ENCODE results near the gene SEPTIN11.
A peak's percentile ranks its signal among the peaks of the same experiment; 100 is the strongest.

The SEPTIN11 gene

DNA sequence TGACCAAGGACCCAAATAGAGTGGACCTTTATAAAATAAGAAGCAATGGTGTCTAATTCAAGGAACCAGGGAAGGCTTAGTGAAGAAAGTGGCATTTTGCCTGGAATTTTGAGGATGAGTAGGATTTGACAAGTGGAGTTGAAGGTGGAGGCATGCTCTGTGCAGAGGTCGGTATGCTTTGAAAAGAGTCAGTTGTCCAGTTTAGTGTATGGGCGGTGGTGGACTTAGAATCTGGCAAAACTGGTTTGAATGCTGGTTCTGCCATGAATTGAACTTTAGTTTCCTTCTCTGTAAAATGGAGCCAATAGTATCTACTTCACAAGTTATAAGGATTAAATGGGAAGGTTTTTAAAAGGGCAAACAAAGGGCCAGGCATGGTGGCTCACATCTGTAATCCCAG is 29.7 kb downstream of the SEPTIN11 start:
- DNase-seq (ENCODE audit: low read depth, low spot score), result no peak

DNA sequence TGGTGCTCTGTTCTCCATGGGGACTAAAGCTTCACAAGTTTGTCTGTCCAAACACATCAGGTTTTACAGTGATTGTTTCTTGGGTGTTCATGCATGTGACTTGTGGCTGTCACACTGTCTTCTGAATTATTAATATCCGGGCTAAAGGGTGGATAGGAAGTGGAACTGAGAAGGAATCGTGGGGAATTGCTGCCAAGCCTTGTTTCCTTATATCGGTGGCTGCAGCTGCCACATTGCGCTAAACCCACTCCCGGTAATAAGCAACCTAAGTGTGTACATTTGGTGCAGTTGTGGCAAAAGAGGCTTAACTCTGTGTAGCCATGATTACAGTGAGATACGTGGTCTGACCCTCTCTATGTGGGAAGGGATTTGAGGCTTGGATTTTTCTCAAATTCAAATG is 30.7 kb downstream of the SEPTIN11 start:
- DNase-seq (ENCODE audit: low read depth, low spot score), result no peak

DNA sequence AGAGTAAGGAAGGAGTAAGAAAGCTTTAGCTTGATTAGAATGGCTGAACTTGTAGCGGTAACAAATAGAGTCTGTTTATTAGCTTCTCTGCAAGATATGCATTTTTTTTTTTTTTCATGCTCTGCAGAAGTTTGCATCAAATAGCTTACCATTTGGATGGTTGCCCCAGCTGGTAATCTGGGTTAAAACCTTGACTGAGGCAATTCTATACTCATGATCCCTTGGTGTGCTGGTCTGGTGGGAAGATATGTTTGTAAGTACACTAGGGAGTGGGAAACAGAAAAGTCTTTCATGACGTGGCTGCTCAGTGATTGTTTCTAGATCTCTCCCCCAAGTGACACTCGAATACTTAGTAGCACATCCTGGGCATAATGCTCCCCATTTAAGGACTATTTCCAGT is 32.1 kb downstream of the SEPTIN11 start:
- no peak for DNase-seq (ENCODE audit: low read depth, low spot score)

DNA sequence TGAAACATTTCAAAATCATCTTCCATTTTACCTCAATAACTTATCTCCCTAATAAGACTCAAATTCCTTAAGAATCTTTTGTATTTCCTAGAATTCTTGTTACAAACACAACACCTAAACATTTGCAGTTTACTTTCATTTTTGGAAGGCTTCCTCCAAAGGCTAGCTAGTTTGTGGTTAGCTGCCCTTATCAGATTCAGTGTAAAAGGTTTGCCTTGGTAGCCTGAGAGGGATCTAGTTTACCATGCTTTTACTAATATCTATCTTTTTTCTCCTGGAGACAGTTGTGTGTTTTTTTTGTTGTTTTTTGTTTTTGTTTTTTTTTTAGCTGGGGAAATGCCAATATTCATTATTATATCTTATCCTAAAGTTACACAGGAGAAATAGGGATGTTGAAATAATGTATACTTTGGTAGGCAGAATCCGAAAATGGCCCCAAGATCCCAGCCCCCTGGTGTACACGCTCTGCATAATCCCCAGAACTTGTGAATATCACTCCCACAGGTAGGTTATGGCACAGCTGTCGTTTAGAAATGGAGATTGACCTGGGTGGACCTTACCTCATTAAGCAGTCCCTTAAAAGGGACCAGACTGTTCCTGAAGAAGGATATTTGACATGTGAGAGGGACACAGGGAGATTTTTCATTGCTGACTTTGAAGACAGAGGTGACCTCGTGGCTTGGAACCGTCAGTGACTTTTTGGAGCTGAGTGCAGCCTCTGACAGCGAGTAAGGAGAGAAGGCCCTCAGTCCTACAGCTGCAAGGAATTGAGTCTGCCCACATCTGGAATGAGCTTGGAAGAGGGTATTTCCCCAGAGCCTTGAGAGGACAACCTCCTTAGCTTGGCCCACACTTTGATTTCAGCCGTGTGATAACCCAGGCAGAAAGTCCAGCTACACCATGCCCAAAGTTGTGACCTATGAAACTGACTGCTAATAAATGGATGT is 33.4 kb downstream of the SEPTIN11 start:
- no peak for DNase-seq (ENCODE audit: low read depth, low spot score)

DNA sequence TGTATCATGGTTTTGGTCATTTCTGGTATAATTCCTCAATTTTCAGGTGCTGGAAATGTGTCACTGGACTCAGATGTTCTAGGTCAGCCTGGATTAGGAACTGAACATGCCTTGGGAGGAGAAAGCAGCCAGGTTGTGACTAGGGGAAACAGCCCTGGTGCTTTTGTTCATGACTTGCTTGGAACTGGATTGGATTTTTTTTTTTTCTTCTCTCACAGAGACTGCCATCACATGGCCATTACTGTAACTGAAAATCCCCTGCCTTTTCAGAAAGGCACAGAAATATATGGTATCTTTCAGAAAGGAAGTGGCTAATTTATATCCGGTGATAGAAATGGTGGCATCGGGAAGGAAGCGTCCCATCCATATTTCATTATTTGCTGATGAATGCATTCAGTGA is 34.6 kb downstream of the SEPTIN11 start:
- no peak for DNase-seq (ENCODE audit: low read depth, low spot score)

DNA sequence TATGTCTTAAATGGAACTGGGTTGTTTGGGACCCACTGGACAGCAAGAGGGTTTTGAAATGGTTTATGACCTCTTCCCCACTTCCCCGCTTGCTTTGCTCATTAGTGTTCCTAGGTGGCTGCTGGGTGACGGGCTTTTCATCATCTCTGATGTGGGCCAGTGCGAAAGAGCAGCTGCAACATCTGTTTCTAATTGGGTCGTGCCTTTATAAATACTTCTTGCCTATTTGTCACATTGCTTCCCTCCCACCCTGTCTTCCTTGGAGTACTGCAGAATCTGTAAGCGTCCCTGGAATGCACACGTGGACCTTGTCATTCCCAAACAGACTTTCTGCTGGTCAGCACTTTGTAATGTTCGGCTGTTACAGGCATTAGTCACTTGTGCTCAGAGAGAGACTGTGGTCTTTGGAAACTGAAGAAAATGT is 35.2 kb downstream of the SEPTIN11 start:
- DNase-seq (ENCODE audit: low read depth, low spot score), result peak; percentile 95

DNA sequence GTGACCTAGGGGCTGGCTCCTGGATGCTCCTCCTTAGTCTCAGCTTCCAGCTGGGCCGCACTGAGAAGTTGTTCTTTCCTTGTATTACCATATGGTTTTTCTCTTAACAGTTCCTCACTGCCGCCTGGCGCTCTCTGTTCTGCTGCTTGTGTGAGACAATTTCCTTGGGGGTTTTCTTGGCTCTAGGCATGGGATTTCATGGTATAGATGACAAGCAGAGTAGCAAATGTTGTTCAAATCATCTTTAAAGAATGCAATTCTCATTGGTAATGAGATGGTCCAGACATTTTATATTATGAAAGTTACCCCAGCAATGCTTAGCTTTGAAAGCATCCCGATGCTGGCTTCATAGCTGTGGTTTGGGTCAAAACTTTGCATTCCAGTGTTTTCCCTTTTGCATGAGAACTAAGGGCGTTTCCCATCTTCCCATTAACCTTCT is 37.6 kb downstream of the SEPTIN11 start:
- DNase-seq (ENCODE audit: low read depth, low spot score), result no peak

DNA sequence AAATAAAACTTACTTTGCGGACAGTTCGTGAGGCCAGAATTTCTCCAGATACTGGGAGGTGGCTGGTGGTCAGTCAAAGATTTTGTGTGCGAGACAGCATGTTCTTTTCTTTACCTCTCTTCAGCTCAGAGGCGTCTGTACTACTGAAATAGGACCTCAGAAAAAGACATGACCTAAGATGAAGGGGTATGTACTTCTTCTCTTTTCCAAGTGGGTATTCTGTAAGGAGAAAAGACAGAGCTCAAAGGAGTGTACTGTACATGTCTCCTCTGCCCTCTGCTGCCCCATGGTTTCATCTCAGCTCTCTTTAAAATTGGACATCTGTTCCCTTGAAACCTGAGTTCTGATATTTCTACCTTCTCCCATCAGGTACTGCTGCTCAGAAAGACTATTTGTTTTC is 38.1 kb downstream of the SEPTIN11 start:
- no peak for DNase-seq (ENCODE audit: low read depth, low spot score)

DNA sequence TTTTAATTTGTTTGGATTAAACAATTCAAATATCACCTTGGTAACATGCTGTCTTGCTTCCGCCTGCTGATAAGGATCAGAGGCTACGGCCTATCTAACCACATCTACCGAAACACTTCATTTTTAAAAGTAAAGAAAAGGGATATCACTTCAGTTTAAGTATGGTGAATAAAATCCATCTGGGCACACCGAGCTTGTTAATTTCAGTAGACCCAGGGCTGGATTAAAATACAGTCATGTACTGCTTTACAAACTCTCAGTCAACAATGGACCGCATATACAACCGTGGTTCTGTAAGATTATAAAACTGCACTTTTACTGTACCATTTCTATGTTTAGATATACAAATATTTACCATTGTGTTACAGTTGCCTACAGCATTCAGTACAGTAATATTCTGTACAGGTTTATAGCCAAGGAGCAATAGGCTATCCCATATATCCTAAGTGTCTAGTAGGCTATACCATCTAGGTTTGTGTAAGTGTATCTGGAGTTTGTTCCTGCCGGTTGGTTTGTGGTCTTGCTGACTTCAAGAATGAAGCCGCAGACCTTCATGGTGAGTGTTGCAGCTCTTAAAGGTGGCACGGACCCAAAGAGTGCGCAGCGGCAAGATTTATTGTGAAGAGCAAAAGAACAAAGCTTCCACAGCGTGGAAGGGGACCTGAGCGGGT is 40.0 kb downstream of the SEPTIN11 start:
- DNase-seq (ENCODE audit: low read depth, low spot score), result no peak

DNA sequence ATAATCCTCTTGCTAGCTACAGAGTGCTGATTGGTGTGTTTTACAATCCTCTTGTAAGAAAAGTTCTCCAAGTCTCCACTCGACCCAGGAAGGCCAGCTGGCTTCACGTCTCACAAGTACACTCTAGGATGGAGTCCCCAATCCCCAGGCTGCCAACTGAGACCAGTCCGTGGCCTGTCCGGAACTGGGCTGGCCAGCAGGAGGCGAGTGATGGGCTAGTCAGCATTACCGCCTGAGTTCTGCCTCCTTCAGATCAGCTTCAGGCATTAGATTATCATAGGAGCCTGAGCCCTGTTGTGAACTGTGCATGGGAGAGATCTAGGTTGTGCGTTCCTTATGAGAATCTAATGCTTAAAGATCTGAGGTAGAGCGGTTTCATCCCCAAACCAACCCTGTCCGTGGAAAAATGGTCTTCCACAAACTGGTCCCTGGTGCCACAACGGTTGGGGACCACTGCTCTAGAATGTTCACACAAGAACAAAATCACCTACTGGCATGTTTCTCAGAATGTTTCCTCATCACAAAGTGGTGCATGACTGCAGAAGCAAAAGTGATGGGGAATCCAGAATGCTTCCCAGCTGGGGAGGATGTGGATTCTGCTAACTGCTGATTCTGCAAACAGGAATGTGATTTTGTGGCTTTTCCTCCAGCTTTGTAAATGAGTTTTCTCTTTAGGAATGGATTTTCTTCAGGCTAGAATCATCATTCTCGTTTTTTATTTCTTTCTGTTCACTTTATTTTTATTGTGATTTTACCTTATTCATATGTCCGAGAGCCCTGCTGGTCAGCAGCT is 40.9 kb downstream of the SEPTIN11 start:
- no peak for DNase-seq (ENCODE audit: low read depth, low spot score)

DNA sequence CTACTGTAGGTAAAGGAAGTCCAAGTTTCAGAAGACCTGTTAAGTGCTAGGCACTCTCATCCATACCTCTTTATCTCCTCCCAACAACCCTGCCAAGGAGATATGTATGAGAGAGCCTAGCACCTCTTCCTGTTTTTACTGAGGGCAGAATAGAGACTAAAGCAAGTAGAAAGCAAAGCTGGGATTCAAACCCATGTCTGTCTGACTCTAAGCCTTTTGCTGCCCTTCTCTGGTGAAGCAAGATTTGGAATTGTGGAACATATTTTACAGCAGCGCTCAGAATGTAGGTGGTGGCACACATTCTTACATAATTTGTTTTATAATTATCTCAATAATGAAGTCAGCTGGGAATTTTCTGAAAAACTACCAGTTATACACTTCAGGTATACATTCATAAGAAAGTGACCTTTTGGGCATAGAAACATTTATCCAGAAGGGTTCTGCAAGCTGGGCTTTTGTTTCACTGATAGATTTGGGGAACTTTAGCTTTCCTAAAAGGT is 41.7 kb downstream of the SEPTIN11 start:
- DNase-seq (ENCODE audit: low read depth, low spot score), result no peak

DNA sequence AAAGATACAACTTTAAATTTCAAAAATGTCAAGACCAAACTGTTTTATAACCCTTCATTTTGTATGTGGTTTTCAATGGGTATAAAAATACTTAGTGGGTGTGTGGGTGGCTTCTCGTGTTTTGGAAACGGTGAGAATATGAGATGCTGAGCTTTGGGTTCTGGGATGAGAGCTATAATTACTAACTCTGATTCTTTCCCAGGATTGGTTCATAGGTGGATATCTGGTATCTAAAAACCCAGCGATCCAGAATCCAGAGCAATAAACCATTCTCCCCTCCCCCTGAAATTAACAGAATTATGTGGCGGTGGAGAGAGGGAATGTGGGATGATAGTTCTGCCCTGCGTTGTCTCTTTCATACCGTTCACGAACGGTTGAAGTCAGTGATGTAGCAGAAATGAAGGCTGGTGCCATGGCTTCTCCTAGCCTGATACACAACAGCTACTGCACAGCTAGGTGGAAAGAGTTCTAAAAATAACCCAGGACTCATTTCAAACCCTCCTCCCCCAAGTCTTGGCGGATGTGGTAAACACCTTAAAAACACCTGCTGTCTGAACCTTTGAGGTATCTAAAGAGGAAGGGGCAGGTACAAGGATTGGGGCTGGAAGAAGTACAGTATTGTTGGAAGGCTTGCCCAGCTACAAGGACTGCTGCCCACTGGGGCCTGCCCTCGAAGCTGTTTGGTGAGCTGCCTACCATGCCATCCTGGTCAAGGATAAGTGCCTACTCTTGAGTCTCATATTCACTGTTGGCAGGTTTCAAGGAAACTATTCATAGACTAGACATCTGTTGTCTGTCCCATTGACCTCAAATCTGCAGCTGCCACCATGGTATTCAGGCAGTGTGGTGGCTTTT is 44.5 kb downstream of the SEPTIN11 start:
- DNase-seq (ENCODE audit: low read depth, low spot score), result no peak

DNA sequence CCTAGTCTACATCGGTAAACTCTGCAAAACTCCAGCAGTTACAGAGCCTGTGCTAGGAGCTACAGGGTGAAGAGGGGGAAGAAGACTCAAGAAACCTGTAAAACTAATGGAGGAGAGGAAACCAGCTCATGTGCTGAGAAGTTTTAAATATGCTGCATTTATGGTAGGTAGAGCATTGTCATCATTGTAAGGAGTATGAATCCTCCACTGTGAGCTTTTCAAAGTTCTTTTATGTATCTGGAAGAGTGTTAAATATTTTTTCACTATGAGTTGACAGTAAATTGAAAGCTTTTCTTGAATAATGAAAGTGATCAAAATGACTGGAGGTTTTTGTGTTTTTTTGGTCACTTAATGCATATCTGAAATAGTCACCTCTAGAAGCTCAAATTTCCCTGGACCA is 46.2 kb downstream of the SEPTIN11 start:
- DNase-seq (ENCODE audit: low read depth, low spot score), result no peak

DNA sequence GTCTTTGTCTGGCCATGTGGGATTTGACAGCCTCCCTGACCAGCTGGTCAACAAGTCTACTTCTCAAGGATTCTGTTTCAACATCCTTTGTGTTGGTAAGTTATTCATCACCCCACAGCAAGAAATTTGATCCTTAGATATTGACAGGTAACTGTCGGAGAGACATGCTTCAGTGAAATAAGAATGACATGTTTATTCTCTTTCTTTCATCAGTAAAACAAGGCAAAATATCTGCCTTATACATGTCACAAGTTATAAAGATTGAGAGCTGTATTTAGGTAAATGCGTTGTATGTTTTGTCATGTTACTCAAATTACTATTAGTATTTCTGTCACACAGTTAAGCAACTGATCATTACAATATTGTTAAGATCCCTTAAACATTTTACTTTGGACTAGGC is 46.9 kb downstream of the SEPTIN11 start:
- no peak for DNase-seq (ENCODE audit: low read depth, low spot score)

DNA sequence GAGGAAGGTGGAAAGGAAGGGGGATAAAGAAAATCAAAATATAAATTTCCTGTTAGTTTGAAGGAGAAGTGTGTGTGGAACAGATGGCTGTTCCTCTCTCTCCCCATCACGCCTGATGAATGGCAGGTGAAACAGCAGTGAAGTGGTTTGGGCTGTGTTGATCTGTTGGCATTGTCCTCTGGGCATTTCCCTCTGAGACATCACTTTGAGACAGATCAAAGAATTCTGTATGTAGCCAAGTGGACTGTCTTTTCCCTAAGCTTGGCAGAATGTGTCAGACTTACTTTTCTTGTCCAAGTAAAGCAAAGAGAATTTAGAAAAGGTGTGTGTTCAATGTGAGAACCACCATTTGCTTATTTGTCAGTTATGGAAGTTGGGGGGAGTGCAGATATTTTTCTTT is 47.5 kb downstream of the SEPTIN11 start:
- DNase-seq (ENCODE audit: low read depth, low spot score), result no peak

DNA sequence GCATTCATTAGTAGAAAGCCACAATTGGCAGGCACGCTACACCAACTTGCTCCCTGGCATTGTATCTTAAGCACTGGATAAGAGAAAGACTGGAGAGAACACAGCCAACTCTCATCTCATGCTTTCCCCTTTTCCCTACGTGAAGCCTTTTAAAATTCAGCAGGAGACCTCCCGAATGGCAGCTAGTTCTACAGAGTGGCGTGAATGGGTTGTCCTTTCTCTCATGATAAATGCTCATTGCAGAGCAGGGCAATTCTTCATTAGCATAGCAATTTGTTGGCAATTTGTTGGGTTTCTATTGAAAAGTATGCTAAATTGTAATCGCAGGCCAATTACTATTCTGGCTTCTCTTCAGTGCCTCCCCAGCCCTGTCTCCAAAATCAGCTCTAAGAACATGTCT is 48.0 kb downstream of the SEPTIN11 start:
- no peak for DNase-seq (ENCODE audit: low read depth, low spot score)

DNA sequence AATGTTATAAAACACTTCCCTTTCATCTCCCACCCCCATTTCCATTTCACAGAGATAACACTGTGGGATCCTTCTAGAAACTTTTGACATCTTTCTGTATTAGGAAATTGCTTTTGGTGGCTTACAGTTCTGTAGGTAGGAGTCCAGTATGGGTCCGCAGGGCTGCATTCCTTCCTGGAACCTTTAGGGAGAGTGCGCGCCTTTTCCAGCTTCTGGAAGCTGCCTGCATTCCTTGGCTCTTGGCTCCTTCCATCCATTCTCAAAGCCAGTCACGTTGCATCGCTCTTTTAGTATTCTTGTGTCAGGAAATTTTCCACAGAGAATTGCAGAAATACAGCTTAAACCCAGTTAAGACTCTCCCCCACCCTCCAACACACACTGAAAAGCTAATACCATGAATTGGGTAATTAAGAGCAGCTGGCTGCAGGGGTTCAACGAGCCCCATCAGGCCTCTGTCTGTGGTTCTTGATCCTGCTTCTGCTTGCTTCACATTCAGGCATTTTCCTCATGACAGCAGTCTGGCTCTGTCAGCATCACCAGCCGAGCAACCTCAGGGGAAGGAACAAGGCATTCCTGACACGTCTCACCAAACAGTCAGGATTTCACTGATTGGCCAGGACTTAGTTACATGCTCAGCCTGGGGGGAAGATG is 48.8 kb downstream of the SEPTIN11 start:
- no peak for DNase-seq (ENCODE audit: low read depth, low spot score)

All from smooth muscle cell of the brain vasculature (primary cell).